ENCODE results near the gene PDE4D. TPM values are rescaled to one million over a fixed set of nuclear protein-coding genes. Genes with fewer than 3 reads are reported as not detected.

Gene PDE4D
- polyA plus RNA-seq, 1 donor: 40.8 TPM

DNA sequence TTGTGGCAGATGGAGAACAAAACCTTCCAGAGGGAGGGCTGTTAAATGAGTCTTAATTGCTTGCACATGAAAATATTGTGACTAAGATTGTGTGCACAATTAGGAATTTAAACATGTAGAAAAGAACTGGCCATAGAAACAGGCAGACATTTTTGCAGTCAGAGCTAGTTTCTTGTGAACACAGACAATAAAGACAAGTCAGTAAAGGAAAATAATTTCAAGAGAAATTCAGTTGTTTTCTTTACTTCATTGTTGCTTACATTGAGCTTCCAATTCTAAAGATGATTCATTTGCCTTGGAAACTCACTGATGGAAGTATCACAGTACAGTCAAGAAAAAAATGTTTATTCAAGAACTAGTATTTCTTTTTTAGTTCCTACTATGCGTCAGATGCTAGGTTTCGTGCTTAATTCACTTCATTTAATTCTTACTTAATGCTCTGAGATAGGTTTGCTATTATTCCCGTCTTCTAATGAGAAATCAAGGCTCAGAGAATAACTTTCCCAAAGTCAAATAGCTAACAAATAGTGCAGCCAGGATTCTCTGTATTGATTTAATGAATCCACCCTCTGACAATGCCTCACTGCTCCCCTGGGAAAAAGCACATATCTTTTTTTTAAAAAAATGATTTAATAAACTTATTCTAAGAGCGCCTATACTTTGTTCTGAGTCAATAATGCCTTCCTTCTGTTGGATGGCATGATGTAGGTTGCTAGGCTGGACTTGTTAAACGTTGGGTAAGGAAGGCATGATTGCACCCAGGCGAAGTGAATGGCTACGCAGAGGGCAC lies 729.3 kb downstream of the PDE4D start:
- DNase-seq: no peak

DNA sequence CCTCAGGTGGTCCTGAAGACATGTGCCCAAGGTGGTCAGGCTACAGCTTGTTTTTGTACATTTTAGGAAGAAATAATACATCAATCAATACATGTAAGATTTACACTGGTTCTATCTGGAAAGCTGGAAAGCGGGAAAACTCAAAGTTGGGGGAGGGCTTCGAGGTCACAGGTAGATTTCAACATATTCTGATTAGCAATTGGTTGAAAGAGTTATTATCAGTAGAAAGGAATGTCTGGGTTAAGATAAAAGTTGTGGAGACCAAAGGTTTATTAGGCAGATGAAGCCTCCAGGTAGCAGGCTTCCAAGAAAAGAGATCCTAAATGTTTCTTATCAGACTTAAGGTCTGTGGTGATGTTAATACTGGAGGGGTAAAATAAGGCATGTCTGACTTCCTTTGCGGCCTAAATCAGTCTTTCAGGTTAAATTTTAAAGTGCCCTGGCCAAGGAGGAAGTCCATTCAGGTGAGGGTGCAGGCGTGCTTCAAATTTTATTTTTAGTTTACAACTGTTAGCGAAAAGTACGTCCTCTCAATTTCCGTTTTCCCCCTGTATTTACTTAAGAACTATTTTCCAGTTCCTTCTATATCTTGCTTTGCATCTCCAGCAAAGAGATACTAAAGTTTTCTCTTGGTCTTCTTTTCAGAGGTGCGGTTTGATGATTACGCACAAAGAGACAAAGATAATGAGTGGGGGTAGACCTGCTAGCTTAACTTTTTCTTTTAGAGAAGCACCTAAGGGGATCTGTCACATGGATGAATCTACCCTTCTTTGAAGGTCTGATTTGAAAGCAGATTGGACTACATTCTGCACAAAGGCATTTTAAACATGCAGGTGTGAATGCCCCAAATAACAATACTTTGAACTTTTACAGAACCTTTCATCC lies 732.1 kb downstream of the PDE4D start:
- DNase-seq: no peak

DNA sequence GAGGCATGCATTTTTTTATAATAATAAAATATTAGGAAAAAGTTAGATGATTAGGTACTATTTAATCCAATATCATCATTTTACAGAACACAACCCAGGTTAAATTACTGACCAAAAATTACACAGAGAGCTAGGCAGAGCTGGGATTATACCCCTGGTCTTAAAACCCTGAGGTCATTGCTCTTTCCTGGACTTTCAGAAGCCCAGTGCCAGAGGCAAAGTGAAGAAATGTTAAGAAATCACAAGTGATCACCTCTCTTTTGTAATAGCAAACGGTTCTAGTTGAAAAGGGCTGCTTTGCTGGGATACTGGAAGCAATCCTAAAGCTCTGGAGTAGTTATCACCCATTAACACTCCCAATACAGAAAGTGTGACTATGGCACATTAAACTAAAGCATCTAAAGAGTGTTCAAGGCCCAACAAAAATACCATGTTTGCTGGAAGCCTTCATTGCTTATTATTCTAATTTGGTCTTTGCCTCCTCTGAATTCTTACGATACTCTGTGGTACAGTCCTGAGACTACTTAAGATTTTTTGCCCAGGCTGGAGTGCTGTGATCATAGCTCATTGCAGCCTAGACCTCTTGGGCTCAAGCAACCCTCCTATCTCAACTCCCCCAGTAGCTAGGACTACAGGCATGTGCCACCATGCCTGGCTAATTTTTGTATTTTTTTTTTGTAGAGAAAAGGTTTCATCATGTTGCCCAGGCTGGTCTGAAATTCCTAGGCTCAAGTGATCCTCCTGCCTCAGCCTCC lies 734.7 kb downstream of the PDE4D start:
- no peak for DNase-seq

DNA sequence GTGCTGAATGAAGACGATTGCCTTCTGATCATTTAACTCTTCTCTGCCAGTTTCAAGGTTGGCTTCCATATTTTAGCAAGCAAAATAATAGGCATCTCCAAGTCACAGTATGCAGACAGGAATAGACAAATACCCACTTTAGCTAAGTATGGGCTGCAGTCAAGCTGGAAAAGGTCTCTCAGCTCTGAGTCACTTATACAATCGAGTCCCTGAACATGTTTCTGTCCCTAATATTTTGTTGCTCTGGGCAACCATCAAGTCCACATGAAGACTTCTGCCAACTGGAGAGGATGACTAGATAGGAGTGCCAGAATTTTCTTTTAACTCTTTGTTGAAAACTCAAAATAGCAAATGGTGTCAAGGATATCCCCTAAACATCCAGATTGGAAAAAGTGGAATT lies 735.4 kb downstream of the PDE4D start:
- no peak for DNase-seq

DNA sequence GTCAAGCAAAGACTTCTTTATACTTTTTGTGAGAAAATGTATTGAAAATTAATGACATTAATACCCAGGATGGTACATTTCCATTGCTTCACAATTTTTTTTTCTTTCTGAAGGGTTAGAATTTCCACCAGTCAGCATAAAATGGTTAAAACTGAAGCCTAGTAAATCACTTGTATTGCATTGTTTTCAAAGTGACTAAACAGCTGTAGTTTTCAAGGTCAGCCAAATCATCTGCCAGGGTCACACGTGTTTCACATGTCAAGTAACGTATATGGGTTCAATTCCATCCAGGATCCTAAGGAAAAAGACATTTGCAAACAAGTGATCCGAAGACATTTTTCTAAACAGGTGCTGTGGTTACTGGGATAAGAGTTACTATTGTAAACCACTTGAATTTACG lies 736.5 kb downstream of the PDE4D start:
- no peak for DNase-seq

DNA sequence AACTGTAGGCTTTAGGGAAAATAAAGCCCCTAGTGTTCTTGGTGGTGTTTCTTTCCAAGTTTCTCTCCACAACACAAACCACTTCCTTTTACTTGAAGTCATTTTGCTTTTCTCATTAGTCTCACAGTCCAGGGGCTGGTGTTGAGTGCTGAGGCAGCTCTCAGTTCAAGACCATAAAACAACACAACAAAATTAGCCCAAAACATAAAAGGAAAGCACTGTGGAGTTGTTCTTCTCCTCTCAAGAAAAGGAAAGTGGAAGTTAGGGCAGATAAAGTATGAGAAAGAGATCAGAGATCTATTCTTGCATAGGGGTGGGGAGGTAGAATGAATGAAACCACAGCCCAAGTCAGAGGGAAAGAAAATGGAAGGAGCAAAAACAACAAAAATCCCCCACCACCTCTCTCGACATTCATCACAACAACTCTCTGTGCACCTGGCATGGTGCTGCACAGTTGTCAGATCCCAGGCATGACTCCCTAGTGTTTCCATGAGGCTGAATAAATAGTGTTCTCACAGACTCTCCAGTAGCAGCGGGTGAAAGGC lies 740.8 kb downstream of the PDE4D start:
- DNase-seq: no peak

DNA sequence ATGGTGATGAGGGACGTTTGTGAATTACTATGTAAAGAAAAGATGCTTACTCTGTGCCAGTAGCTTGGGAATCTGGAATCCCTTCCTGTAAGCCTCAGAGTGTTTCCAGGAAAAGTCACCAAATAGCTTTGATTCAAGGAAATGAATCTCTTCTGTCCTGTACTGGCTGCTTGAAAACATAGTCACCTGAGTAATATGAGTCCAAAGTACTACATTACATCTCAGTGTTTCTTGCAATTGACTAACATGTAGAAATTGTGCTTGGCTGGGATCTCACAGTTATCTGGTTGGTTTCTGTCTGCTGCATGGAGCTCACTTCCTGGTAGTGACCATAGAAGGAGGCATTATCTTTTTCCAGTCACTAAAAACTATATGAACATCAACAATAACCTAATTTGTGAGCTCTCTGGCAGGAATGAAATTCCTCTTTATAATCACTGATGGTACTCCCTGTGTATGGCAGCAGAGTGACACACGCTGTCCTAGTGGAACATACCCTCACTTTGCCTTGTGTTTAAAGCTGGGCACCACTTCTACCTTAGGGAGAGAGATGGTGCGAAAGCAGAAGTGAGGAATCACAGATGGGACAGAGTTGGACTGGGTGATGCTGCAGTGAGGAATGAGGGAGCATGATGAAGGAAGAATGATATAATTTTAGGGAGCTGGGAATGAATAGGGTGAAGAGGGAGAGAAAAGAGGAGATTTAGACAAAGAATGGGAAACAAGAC lies 742.2 kb downstream of the PDE4D start:
- DNase-seq: no peak

DNA sequence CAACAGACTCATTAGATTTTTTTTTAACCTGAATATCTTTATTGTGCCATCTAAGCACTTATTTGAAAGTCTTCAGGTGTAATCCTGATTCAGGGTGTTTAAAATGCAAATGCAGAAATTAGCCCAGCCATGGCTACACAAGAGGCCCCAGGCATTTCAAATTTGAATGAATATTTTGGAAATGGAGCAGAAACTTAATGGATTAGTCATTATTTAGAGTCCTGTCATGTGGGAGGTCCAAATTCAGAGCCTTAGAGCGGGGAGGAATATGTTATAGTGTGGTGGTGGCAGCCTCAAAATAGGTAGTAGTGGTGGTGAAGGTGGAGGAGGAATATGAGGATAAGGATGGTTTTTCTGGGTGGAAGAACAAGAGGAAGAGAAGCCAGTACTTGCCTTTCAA lies 743.7 kb downstream of the PDE4D start:
- no peak for DNase-seq

DNA sequence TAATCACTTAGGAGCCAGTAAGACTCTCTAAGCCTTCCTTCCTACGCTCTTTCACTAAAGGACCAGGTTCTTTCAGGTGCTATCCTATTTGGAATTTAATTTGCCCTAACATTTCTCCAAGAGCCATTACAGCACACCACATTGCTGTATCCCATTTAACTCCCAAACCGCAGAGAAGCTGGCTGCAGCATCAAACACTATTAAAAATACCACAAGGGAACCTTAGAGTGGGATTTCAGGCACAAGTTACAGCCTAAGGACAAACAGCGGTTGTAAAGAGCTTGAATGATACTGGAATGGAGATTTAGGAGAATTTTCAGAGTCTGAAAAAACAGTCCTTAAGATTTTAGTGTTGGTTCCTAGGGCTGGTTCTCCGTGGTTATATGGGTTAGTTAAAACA lies 744.3 kb downstream of the PDE4D start:
- no peak for DNase-seq

DNA sequence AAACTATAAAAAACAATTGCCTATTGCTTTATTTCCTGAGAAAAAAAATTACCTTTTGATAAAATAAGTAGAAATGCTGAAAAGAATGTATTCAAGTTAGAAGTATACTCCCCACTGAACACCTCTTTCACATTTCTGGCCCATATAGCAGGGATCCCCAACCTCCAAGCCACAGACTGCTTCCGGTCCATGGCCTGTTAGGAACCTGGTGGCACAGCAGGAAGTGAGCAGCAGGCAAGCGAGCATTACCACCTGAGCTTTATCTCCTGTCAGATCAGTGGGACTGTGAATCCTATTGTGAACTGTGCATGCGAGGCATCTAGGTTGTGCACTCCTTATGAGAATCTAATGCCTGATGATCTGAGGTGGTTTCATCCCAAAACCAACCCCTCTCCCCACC lies 746.8 kb downstream of the PDE4D start:
- no peak for DNase-seq

DNA sequence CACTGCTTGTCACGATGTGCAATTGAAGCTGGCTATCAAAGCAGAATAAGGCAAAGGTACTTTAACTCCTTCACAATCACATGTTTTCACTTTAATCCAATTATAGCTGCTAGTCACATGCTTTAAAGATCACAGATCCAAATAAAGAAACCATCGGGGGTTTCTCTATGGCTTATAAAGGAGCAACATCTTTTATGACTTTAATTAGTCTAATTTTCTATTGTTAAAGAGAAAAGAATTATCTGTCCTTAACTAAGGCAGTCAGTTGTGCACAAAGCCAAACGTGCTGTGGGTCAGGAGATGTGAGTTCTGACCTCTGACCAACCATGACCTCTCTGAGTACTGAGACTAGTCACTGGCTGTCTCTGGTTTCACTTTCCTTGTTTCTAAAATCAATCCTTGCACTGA lies 749.6 kb downstream of the PDE4D start:
- DNase-seq: no peak

DNA sequence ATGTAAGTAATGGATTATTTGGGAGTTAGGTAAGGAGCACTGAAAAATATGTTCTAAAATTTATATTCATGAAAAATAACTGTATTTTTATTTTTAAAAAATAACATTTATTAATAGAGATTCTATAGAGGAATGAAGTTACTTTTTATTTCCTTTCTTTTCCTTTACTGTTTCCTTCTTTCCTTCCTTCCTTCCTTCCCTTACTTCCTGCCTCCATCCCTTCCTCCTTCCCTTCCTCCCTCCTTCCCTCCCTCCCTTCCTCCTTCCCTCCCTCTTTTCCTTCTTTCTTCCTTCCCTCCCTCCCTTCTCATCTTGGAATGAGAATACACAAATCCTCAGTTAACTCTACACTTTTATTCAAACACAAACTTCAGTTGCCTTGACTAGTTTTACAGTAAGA lies 750.6 kb downstream of the PDE4D start:
- no peak for DNase-seq

DNA sequence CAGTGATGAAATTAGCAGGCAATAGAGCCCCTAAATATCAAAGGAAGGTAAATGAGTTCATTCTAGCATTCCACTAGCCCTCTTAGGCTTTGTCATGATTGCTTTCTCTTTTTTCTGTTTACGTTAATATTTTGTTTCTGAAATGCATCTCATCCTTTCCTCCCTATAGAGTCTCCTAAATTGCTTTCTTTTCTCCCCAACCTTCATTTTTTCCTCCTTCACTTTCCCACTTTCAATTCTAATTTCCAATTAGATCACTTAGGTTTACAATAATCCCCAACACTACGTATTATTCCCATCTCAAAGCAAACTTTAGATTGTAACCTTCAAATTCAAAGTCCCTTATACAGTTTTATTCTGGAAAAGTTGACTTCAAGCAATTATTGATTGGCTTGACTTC lies 751.4 kb downstream of the PDE4D start:
- no peak for DNase-seq

DNA sequence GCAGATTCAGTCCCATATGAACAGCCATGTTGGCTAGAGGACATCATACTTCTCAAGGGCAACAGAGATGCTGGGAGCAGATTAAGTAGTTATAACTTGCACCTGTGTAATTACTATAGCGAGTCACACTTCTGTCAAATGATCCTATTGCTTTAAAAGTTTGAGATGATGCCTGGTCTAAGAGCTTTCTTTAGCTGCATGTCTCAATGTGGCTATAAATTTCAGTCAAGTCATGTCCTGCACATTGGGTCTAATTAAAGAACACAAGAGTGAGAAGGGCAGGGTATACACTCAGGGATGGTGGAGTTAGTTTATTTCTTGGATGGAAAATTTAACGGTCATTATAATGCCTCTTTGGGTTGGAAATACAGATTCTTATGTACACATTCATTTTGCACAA lies 753.4 kb downstream of the PDE4D start:
- no peak for DNase-seq

DNA sequence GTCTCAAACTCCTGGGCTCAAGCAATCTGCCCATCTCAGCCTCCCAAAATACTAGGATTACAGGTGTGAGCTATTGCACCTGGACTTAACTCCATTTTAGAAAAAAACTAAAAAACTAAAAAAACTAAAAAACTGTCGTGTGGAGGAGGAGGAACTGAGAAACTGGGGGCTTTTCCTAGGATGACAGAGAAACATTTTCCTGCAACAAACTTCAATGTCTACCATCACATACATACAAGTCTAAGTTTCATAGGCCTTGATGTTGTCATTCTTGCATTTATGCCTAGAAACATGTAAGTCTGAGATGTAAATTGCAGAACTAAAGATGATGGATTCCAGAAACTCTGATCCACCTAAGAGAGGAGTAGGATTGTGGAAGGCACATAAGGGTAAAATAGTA lies 753.8 kb downstream of the PDE4D start:
- no peak for DNase-seq

DNA sequence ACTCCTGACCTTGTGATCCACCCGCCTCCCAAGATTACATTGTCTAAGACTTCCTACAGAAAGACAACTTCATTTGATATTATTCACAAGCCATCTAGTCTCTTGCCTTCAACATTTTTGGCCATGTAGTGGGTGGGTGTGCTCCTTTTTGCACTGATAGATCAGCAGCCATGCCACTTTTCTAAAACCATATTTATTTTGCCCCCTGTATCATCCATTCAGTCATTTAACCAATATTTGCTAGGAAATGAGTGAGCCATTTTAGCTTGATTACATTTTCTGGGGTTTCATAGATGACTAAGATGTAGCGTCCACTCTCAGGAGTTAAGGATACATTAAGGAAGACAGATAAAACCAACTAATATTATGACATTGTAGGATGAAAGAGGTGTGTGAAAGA lies 755.0 kb downstream of the PDE4D start:
- DNase-seq: no peak

DNA sequence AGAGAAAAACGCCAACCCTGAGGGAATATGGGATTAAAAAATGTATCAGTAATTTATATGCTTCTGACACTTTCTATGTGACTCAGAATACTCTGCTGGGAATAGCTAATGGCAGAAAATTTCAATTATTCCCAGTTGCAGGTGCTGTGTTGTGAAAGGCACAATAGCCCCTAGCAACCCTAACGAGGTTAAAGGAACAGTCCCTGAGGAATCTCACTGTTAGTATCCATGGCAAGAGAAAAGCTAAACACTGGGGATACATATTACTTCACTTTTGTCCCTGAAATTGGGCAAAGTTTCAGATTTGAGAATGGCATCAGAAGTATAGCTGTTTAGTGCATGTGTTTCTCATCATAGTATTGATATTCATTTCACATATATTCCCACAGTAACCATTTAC lies 755.7 kb downstream of the PDE4D start:
- DNase-seq: no peak

DNA sequence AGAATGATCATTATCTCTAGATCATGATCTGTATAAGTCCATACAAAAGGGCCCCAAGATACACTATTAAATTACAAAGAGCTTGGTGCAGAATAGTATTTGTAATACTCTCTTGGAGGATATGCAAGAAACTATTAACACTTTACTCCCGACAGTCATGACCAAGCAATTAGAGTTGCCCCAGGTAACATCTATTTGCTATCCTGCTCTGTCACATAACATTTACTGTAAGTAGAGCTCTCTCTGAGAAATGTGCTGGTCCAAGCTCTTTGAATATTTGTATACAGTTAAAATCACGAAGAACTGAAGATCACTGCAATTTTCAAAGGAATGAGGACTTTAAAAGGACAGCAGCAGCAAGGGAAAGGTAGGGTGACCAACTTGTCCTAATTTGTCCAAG lies 757.0 kb downstream of the PDE4D start:
- DNase-seq: no peak

DNA sequence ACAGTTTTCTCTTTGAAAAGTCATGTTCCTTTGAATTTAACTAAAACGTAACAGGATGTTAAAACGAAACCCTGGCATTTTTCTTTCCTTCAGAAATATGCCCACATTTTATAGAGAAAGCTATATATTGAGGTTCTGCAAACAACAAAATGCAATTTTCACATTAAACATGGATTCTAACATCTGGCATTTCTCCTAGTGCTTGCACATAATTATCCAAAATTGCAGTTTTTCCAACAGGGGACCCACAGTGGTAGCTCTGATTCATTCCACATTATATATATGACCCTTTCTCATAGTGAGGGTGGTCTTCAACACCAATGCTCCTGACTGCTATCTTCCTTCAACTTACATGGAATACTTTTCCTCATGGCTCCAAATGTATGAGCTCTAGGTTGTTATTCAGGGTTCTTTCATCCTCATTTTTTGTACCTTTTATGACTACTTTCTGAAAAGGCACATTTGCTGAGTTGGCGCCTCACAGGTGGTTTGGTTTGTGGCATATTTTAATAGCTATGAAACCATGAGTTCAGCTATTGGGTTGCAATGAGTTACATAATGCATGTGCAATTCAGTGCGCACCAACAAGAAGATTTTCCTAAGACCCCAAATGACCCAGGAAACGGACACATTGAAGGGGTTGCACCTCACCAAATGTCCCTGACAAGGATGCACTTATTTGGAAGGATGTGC lies 758.9 kb downstream of the PDE4D start:
- no peak for DNase-seq

DNA sequence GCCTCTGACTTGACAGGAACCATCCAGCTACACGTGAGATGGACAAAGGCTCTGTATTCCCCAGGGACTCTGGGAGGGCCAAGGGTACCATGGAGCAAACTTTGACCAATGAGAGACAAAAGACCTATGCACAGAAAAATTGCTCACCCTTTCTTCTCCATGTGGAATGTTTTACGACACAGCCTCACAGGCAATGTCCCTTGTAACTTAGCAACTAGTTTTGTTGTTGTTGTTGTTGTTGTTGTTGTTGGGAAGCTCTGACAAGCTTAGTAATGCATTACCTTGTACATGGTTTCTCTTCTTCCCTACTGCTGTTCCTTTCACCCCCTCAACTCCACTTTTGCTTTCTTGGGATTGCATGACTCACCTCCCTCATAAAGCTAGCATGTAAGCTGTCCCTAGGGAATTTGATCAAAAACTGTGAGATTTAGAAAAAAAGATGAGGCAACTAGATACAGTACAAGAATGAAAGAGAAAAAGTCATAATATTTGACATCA lies 759.7 kb downstream of the PDE4D start:
- DNase-seq: no peak

DNA sequence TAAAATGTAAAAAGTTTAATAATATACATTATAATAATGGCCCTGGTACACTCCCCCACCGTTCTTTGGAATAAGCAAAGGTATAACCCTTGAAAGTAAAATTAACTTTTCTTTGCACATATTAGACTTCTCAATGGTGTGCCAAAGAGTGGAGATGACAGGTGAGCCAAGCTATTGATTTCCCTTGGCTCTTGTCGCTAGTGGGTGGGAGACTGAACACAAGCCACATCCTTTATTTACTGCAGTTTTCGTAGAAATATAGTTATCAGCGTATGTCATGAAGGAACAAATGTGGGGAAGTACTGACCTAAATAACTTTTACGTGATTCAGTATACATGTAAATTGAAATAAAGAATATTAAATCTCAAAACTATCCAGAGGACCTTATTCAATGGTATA lies 761.4 kb downstream of the PDE4D start:
- no peak for DNase-seq

Measured in hindlimb muscle (tissue), 1 donor.